ENCODE data around the gene DOCK1. TPM values are rescaled to one million over a fixed set of nuclear protein-coding genes. Genes with fewer than 3 reads are reported as not detected.

Gene DOCK1
- total and polyA plus RNA-seq, 3 donors from 2014 or later: 19.0 to 46.2 (median 32.0) TPM

DNA sequence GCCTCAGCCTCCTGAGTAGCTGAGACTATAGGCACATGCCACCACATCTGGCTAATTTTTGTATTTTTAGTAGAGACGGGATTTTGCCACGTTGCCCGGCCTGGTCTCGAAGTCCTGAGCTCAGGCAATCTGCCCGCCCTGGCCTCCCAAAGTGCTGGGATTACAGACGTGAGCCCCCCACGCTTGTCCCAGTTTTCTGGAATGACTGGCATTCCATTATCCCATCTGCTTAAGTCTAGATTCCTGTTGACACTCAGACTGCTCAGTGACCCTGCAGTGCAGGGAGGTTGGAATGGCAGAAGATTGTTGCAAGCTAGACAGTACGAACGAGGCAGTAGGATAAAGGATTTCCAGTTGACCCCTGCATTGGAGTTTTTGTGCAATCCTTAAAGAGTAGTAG lies 508.8 kb downstream of the DOCK1 start:
- TF ChIP-seq, protein P1, sequence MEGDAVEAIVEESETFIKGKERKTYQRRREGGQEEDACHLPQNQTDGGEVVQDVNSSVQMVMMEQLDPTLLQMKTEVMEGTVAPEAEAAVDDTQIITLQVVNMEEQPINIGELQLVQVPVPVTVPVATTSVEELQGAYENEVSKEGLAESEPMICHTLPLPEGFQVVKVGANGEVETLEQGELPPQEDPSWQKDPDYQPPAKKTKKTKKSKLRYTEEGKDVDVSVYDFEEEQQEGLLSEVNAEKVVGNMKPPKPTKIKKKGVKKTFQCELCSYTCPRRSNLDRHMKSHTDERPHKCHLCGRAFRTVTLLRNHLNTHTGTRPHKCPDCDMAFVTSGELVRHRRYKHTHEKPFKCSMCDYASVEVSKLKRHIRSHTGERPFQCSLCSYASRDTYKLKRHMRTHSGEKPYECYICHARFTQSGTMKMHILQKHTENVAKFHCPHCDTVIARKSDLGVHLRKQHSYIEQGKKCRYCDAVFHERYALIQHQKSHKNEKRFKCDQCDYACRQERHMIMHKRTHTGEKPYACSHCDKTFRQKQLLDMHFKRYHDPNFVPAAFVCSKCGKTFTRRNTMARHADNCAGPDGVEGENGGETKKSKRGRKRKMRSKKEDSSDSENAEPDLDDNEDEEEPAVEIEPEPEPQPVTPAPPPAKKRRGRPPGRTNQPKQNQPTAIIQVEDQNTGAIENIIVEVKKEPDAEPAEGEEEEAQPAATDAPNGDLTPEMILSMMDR (IDR thresholded peaks at IDR 0.05): no peak
- no peak for TF ChIP-seq POLR2A (IDR thresholded peaks at IDR 0.05)
- Histone ChIP-seq H3K4me3 (no peak overlapping the region), H3K4me1 (peaks cover 15% of the 10 kb centered on the region), H3K9me3 (no peaks in the 10 kb centered on the region), H3K27ac (no peak overlapping the region), H3K36me3 (ENCODE audit: low read depth, missing control alignments) (no peaks in the 10 kb centered on the region), H3K27me3 (no peaks in the 10 kb centered on the region)
- 74 to 90% methylated on average over 8 to 9 of the region's 9 CpGs for WGBS, 2 donors
- DNase-seq: no peak
- intact Hi-C loops (cut with DNase I; ENCODE audit: low total_unique reads): no loop called here

DNA sequence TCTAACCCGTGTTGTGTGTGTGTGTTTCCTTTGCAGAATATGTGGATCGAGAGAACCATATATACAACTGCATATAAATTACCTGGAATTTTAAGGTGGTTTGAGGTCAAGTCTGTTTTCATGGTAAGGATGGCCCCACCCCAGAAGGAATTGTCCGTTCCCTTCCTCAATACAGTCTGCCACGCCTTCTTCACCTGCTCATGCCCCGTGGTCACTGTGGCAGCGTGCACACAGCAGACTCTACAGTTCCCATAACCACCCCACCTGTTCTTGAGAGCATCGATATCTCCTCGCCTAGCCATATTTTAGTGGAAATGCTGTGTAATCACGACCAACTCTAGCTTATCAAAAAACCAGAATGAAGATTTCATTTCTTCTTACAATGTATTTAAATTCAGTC lies 509.9 kb downstream of the DOCK1 start:
- TF ChIP-seq, protein P1 (IDR thresholded peaks at IDR 0.05): no peak
- TF ChIP-seq POLR2A (IDR thresholded peaks at IDR 0.05): no peak

DNA sequence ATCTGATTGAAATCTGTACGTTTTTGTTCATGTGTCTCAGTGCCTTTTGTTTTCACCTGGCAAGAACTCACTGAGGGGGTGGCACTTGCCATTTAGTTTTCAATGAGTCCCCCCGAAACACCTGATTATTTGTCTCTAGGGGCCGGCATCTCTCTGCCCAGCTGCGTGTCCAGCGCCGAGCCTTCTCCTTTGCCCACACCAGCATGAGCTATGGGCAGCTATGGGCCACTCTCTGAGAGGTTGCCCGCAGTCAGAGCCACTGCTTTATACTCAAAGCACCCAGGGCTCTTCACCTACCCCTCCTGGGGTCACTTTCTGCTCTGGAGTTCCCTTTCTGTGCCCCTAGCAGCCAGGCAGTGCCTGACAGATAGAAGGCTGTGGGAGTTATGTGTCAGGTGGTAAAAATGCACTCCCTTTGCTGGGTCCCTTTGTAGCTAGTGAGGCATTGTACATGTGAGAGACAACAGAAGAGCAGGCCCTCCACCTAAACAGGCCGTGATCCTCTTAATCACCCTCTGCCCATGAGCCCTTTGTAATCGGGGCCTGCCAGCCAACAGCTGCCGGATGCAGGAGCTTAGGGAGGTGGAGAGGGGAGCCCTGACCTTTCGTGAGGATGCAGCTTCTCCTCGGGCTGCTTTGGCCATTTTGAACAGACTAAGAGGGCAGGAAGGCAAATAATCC lies 510.8 kb downstream of the DOCK1 start:
- no peak for TF ChIP-seq POLR2A (IDR thresholded peaks at IDR 0.05)
- TF ChIP-seq, protein P1 (IDR thresholded peaks at IDR 0.05): no peak
- WGBS, 2 donors: 67 to 76% methylated on average over 12 of the region's 12 CpGs
- no peak overlapping the region for H3K27ac ChIP-seq
- H3K4me3 ChIP-seq: no peak overlapping the region
- no peaks in the 10 kb centered on the region for H3K36me3 ChIP-seq (ENCODE audit: low read depth, missing control alignments)
- H3K27me3 ChIP-seq: no peaks in the 10 kb centered on the region
- no peaks in the 10 kb centered on the region for H3K9me3 ChIP-seq
- intact Hi-C loops (cut with DNase I; ENCODE audit: low total_unique reads): no loop called here
- peaks cover 29% of the 10 kb centered on the region for H3K4me1 ChIP-seq
- DNase-seq: no peak

More for the DNA sequence above, 509.9 kb downstream of the DOCK1 start:
- Histone ChIP-seq H3K27me3 (no peaks in the 10 kb centered on the region), H3K9me3 (no peaks in the 10 kb centered on the region), H3K4me1 (peaks cover 25% of the 10 kb centered on the region), H3K4me3 (no peak overlapping the region), H3K36me3 (ENCODE audit: low read depth, missing control alignments) (no peaks in the 10 kb centered on the region), H3K27ac (no peak overlapping the region)
- DNase-seq: no peak
- 86 to 94% methylated on average over 9 of the region's 9 CpGs for WGBS, 2 donors
- intact Hi-C loops (cut with DNase I; ENCODE audit: low total_unique reads): no loop called here

DNA sequence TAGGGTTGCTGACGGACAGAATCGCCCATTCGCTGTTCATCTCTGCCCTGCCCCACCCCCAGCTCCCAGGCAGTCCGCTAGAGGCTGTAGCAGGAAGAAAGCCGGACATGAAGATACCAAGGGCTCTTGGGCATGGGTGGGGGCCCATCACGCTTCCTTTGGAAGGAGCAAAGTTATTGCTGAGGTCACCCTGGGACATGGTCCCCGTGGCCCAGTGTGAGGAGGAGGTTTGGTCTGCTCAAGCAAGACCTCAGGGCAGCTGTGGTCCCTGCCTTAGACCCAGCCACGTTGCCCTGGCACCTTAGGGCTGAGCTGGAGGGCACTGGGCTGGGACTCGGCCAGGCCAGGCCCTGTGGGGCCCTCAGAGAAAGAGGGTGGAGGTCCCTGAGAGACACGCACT lies 511.8 kb downstream of the DOCK1 start:
- H3K36me3 ChIP-seq (ENCODE audit: low read depth, missing control alignments): no peaks in the 10 kb centered on the region
- 61 to 80% methylated on average over 1 to 9 of the region's 10 CpGs for WGBS, 2 donors

More for the DNA sequence above, 511.8 kb downstream of the DOCK1 start:
- Histone ChIP-seq H3K27me3 (no peaks in the 10 kb centered on the region), H3K27ac (no peak overlapping the region), H3K4me1 (peaks cover 29% of the 10 kb centered on the region), H3K9me3 (no peaks in the 10 kb centered on the region), H3K4me3 (no peak overlapping the region)
- intact Hi-C loops (cut with DNase I; ENCODE audit: low total_unique reads): no loop called here
- TF ChIP-seq POLR2A (IDR thresholded peaks at IDR 0.05): no peak
- TF ChIP-seq, protein P1 (IDR thresholded peaks at IDR 0.05): no peak
- no peak for DNase-seq
